Measurements from ENCODE around the gene GOLM1.

- TF ChIP-seq, protein P1, sequence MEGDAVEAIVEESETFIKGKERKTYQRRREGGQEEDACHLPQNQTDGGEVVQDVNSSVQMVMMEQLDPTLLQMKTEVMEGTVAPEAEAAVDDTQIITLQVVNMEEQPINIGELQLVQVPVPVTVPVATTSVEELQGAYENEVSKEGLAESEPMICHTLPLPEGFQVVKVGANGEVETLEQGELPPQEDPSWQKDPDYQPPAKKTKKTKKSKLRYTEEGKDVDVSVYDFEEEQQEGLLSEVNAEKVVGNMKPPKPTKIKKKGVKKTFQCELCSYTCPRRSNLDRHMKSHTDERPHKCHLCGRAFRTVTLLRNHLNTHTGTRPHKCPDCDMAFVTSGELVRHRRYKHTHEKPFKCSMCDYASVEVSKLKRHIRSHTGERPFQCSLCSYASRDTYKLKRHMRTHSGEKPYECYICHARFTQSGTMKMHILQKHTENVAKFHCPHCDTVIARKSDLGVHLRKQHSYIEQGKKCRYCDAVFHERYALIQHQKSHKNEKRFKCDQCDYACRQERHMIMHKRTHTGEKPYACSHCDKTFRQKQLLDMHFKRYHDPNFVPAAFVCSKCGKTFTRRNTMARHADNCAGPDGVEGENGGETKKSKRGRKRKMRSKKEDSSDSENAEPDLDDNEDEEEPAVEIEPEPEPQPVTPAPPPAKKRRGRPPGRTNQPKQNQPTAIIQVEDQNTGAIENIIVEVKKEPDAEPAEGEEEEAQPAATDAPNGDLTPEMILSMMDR (IDR thresholded peaks at IDR 0.05) = no peak
- TF ChIP-seq POLR2A (IDR thresholded peaks at IDR 0.05) = no peak
Measured at GRCh38 chr9:86112057-86112456, 12.7 kb upstream of the GOLM1 start.

Measured in esophagus squamous epithelium (tissue), 4 donors.